ENCODE data around the gene RAB40C. TPM values are rescaled to one million over a fixed set of nuclear protein-coding genes. Genes with fewer than 3 reads are reported as not detected.
A peak's percentile ranks its signal among the peaks of the same experiment; 100 is the strongest.

Gene RAB40C
- total and polyA plus RNA-seq, 4 donors, result 9.5 to 40.7 (median 18.7) TPM

GRCh38 chr16:624526-625070 lies 34.7 kb downstream of the RAB40C start:
- Histone ChIP-seq H3K4me3 (ENCODE audit: low read length in 2 of 2) (no peak overlapping the region), H3K4me1 (ENCODE audit: control insufficient read depth in 1 of 2, insufficient read depth in 2 of 2, low read length in 2 of 2) (no peaks in the 10 kb centered on the region), H3K36me3 (ENCODE audit: control insufficient read depth in 1 of 2, insufficient read depth in 2 of 2, low read length in 1 of 2) (no peaks in the 10 kb centered on the region), H3K27me3 (ENCODE audit: control insufficient read depth in 1 of 2, insufficient read depth in 2 of 2, low read length in 1 of 2) (no peaks in the 10 kb centered on the region), H3K27ac (ENCODE audit: low read depth in 1 of 2, low read length in 2 of 2) (no peak overlapping the region), H3K9me3 (ENCODE audit: control insufficient read depth, low read length) (no peaks in the 10 kb centered on the region)
- DNase-seq (no peak), ATAC-seq (ENCODE audit: low FRiP score) (no peak)
- intact Hi-C loops (cut with DNase I), result no loop called here
- 65 to 79% methylated on average over 10 of the region's 10 CpGs for WGBS, 2 donors

GRCh38 chr16:625117-625976 lies 35.5 kb downstream of the RAB40C start:
- no peaks in the 10 kb centered on the region for H3K9me3 ChIP-seq (ENCODE audit: control insufficient read depth, low read length)
- H3K4me3 ChIP-seq (ENCODE audit: low read length in 2 of 2), result no peak overlapping the region
- WGBS, 2 donors, result 93% methylated on average over 34 to 37 of the region's 37 CpGs
- no peak overlapping the region for H3K27ac ChIP-seq (ENCODE audit: low read depth in 1 of 2, low read length in 2 of 2)
- no peaks in the 10 kb centered on the region for H3K27me3 ChIP-seq (ENCODE audit: control insufficient read depth in 1 of 2, insufficient read depth in 2 of 2, low read length in 1 of 2)
- no peaks in the 10 kb centered on the region for H3K36me3 ChIP-seq (ENCODE audit: control insufficient read depth in 1 of 2, insufficient read depth in 2 of 2, low read length in 1 of 2)
- DNase-seq, result no peak
- no peak for ATAC-seq (ENCODE audit: low FRiP score)
- intact Hi-C loops (cut with DNase I), result no loop called here
- no peaks in the 10 kb centered on the region for H3K4me1 ChIP-seq (ENCODE audit: control insufficient read depth in 1 of 2, insufficient read depth in 2 of 2, low read length in 2 of 2)

- ATAC-seq (ENCODE audit: low FRiP score) (no peak), DNase-seq (peak in 1 of 2 donors; percentile 41)
- Histone ChIP-seq H3K36me3 (ENCODE audit: control insufficient read depth in 1 of 2, insufficient read depth in 2 of 2, low read length in 1 of 2) (no peaks in the 10 kb centered on the region), H3K4me3 (ENCODE audit: low read length in 2 of 2) (no peak overlapping the region), H3K9me3 (ENCODE audit: control insufficient read depth, low read length) (no peaks in the 10 kb centered on the region), H3K4me1 (ENCODE audit: control insufficient read depth in 1 of 2, insufficient read depth in 2 of 2, low read length in 2 of 2) (no peaks in the 10 kb centered on the region), H3K27me3 (ENCODE audit: control insufficient read depth in 1 of 2, insufficient read depth in 2 of 2, low read length in 1 of 2) (no peaks in the 10 kb centered on the region), H3K27ac (ENCODE audit: low read depth in 1 of 2, low read length in 2 of 2) (no peak overlapping the region)
- whole genome bisulfite sequencing, 2 donors, result 93 to 96% methylated on average over 35 of the region's 35 CpGs
- intact Hi-C loops (cut with DNase I), result no loop called here
Measured at GRCh38 chr16:625977-626765, 36.3 kb downstream of the RAB40C start.

GRCh38 chr16:626787-627453 lies 37.1 kb downstream of the RAB40C start:
- ATAC-seq (ENCODE audit: low FRiP score) (no peak), DNase-seq (peak; percentile 68 to 81)
- H3K4me1 ChIP-seq (ENCODE audit: control insufficient read depth in 1 of 2, insufficient read depth in 2 of 2, low read length in 2 of 2), result no peaks in the 10 kb centered on the region
- intact Hi-C loops (cut with DNase I), result no loop called here
- H3K36me3 ChIP-seq (ENCODE audit: control insufficient read depth in 1 of 2, insufficient read depth in 2 of 2, low read length in 1 of 2), result no peaks in the 10 kb centered on the region
- H3K9me3 ChIP-seq (ENCODE audit: control insufficient read depth, low read length), result no peaks in the 10 kb centered on the region
- no peak overlapping the region for H3K4me3 ChIP-seq (ENCODE audit: low read length in 2 of 2)
- H3K27me3 ChIP-seq (ENCODE audit: control insufficient read depth in 1 of 2, insufficient read depth in 2 of 2, low read length in 1 of 2), result no peaks in the 10 kb centered on the region
- H3K27ac ChIP-seq (ENCODE audit: low read depth in 1 of 2, low read length in 2 of 2), result no peak overlapping the region
- 85 to 86% methylated on average over 27 to 29 of the region's 29 CpGs for WGBS, 2 donors

- ATAC-seq (ENCODE audit: low FRiP score) (no peak), DNase-seq (peak; percentile 56 to 75)
- intact Hi-C loops (cut with DNase I), result no loop called here
- Histone ChIP-seq H3K4me1 (ENCODE audit: control insufficient read depth in 1 of 2, insufficient read depth in 2 of 2, low read length in 2 of 2) (no peaks in the 10 kb centered on the region), H3K27me3 (ENCODE audit: control insufficient read depth in 1 of 2, insufficient read depth in 2 of 2, low read length in 1 of 2) (no peaks in the 10 kb centered on the region), H3K27ac (ENCODE audit: low read depth in 1 of 2, low read length in 2 of 2) (no peak overlapping the region), H3K36me3 (ENCODE audit: control insufficient read depth in 1 of 2, insufficient read depth in 2 of 2, low read length in 1 of 2) (no peaks in the 10 kb centered on the region), H3K9me3 (ENCODE audit: control insufficient read depth, low read length) (no peaks in the 10 kb centered on the region), H3K4me3 (ENCODE audit: low read length in 2 of 2) (no peak overlapping the region)
- 85 to 88% methylated on average over 50 of the region's 50 CpGs for WGBS, 2 donors
Measured at GRCh38 chr16:627454-628239, 37.8 kb downstream of the RAB40C start.

- H3K4me3 ChIP-seq (ENCODE audit: low read length in 2 of 2), result no peak overlapping the region
- no peaks in the 10 kb centered on the region for H3K36me3 ChIP-seq (ENCODE audit: control insufficient read depth in 1 of 2, insufficient read depth in 2 of 2, low read length in 1 of 2)
- no peak overlapping the region for H3K27ac ChIP-seq (ENCODE audit: low read depth in 1 of 2, low read length in 2 of 2)
- H3K4me1 ChIP-seq (ENCODE audit: control insufficient read depth in 1 of 2, insufficient read depth in 2 of 2, low read length in 2 of 2), result no peaks in the 10 kb centered on the region
- intact Hi-C loops (cut with DNase I), result no loop called here
- no peaks in the 10 kb centered on the region for H3K27me3 ChIP-seq (ENCODE audit: control insufficient read depth in 1 of 2, insufficient read depth in 2 of 2, low read length in 1 of 2)
- no peaks in the 10 kb centered on the region for H3K9me3 ChIP-seq (ENCODE audit: control insufficient read depth, low read length)
- 90% methylated on average over 33 of the region's 33 CpGs for WGBS, 2 donors
- ATAC-seq (ENCODE audit: low FRiP score), result no peak
- peak in 1 of 2 donors; percentile 50 for DNase-seq
Measured at GRCh38 chr16:628321-629061, 38.6 kb downstream of the RAB40C start.

GRCh38 chr16:629185-629832 lies 39.4 kb downstream of the RAB40C start:
- peak; percentile 8 for ATAC-seq (ENCODE audit: low FRiP score)
- H3K27ac ChIP-seq (ENCODE audit: low read depth in 1 of 2, low read length in 2 of 2), result no peak overlapping the region

More at GRCh38 chr16:629185-629832, 39.4 kb downstream of the RAB40C start:
- Histone ChIP-seq H3K27me3 (ENCODE audit: control insufficient read depth in 1 of 2, insufficient read depth in 2 of 2, low read length in 1 of 2) (no peaks in the 10 kb centered on the region), H3K9me3 (ENCODE audit: control insufficient read depth, low read length) (no peaks in the 10 kb centered on the region), H3K4me3 (ENCODE audit: low read length in 2 of 2) (no peak overlapping the region), H3K4me1 (ENCODE audit: control insufficient read depth in 1 of 2, insufficient read depth in 2 of 2, low read length in 2 of 2) (no peaks in the 10 kb centered on the region), H3K36me3 (ENCODE audit: control insufficient read depth in 1 of 2, insufficient read depth in 2 of 2, low read length in 1 of 2) (peaks cover 0 to 2% of the 10 kb centered on the region in 2 donors)
- WGBS, 2 donors, result 71 to 73% methylated on average over 29 of the region's 29 CpGs
- peak in 1 of 2 donors; percentile 45 for DNase-seq
- intact Hi-C loops (cut with DNase I), result no loop called here
